Tibial nerve (tissue), 4 donors: ENCODE results near the gene PKNOX2. TPM values are rescaled to one million over a fixed set of nuclear protein-coding genes. Genes with fewer than 3 reads are reported as not detected.
A peak's percentile ranks its signal among the peaks of the same experiment; 100 is the strongest.

Experiments
- DNase-seq, 2 donors: peaks; one replicate each; pipeline ENCODE4 v3.0.0-alpha.2; 2019; ENCODE audit warnings: low spot score in 2 of 2
- H3K27ac ChIP-seq, 4 donors: fragments of 200-600 bp; sonication (generic) in 3 of 4; one replicate each; pipeline ENCODE4 v1.5.1; 2017 to 2019; ENCODE audit warnings: mild to moderate bottlenecking in 1 of 4
- H3K27me3 ChIP-seq, 2 donors: fragments of 200-600 bp; sonication (generic) in 1 of 2; one replicate each; pipeline versions ENCODE4 v1.5.1 to v1.6.0; 2017 to 2019
- H3K36me3 ChIP-seq, 3 donors: fragments of 200-600 bp; sonication (generic); one replicate each; pipeline ENCODE4 v1.5.1; 2018 to 2019
- H3K4me1 ChIP-seq, 4 donors: fragments of 200-600 bp; sonication (generic) in 3 of 4; one replicate each; pipeline ENCODE4 v1.5.1; 2017 to 2019
- H3K4me3 ChIP-seq, 4 donors: fragments of 200-600 bp; sonication (generic) in 3 of 4; one replicate each; pipeline ENCODE4 v1.5.1; 2017 to 2019; ENCODE audit warnings: mild to moderate bottlenecking in 1 of 4, moderate library complexity in 1 of 4
- H3K9me3 ChIP-seq, 4 donors: fragments of 200-600 bp; sonication (generic) in 3 of 4; one replicate each; pipeline ENCODE4 v1.5.1; 2017 to 2019
- CTCF ChIP-seq, 5 experiments: fragments of 200-600 bp in 3 of 5; fragments of 450-650 bp in 2 of 5; sonication (generic) in 3 of 5; IDR thresholded peaks; one replicate each; pipeline ENCODE4 v1.5.1; 2016 to 2019; ENCODE audit warnings: antibody characterized with exemption in 5 of 5, mild to moderate bottlenecking in 3 of 5, moderate library complexity in 2 of 5
- EP300 ChIP-seq, 2 donors: sonication (generic); formaldehyde crosslinking; IDR thresholded peaks; one replicate each; pipeline ENCODE4 v1.6.1; 2017; ENCODE audit warnings: antibody characterized with exemption in 2 of 2, mild to moderate bottlenecking in 1 of 2
- POLR2A ChIP-seq, 2 donors: fragments of 450-650 bp; IDR thresholded peaks; one replicate each; pipeline ENCODE4 v1.6.1; 2017; ENCODE audit warnings: antibody characterized with exemption in 2 of 2, mild to moderate bottlenecking in 2 of 2, moderate library complexity in 2 of 2
- WGBS, 2 donors: methylation state at CpG; one replicate each; pipeline ENCODE4 v1.1.5; 2018; 5-methylcytosine and 5-hydroxymethylcytosine counted together
- total RNA-seq, 4 donors: library from RNA; depleted of rRNA; stranded (reverse); fragments of >200 nt; gene quantifications; one replicate each; pipeline ENCODE4 v1.1.0, GENCODE V29; 2016

The PKNOX2 gene
- total RNA-seq, 4 donors from 2014 or later = 5.7 to 7.2 (median 6.4) TPM

- 75 to 77% methylated on average over 9 of the region's 9 CpGs for WGBS, 2 donors
Observed at GRCh38 chr11:125331357-125332035, 166.9 kb downstream of the PKNOX2 start.

GRCh38 chr11:125332821-125333220, 168.3 kb downstream of the PKNOX2 start:
- Histone ChIP-seq H3K27me3 (no peaks in the 10 kb centered on the region), H3K4me3 (no peak overlapping the region), H3K9me3 (no peaks in the 10 kb centered on the region), H3K27ac (no peak overlapping the region), H3K36me3 (peaks cover 0 to 10% (median 0%) of the 10 kb centered on the region in 3 donors), H3K4me1 (peaks cover 0 to 13% (median 4%) of the 10 kb centered on the region in 4 donors)
- 79 to 81% methylated on average over 8 of the region's 8 CpGs for WGBS, 2 donors
- DNase-seq = no peak
- no peak for TF ChIP-seq EP300 (IDR thresholded peaks at IDR 0.05)
- no peak for TF ChIP-seq POLR2A (IDR thresholded peaks at IDR 0.05)
- no peak for TF ChIP-seq CTCF (IDR thresholded peaks at IDR 0.05)

More at GRCh38 chr11:125331357-125332035, 166.9 kb downstream of the PKNOX2 start:
- H3K4me1 ChIP-seq = peaks cover 0 to 12% (median 4%) of the 10 kb centered on the region in 4 donors
- no peak for DNase-seq
- no peak overlapping the region for H3K4me3 ChIP-seq
- no peaks in the 10 kb centered on the region for H3K9me3 ChIP-seq
- peaks cover 0 to 10% (median 0%) of the 10 kb centered on the region in 3 donors for H3K36me3 ChIP-seq
- no peak overlapping the region for H3K27ac ChIP-seq
- TF ChIP-seq CTCF (IDR thresholded peaks at IDR 0.05) (no peak), EP300 (IDR thresholded peaks at IDR 0.05) (no peak), POLR2A (IDR thresholded peaks at IDR 0.05) (no peak)
- H3K27me3 ChIP-seq = no peaks in the 10 kb centered on the region

- WGBS, 2 donors = 72 to 76% methylated on average over 7 of the region's 7 CpGs
- TF ChIP-seq CTCF (IDR thresholded peaks at IDR 0.05) (no peak), POLR2A (IDR thresholded peaks at IDR 0.05) (no peak), EP300 (IDR thresholded peaks at IDR 0.05) (no peak)
- H3K27ac ChIP-seq = no peak overlapping the region
- no peaks in the 10 kb centered on the region for H3K27me3 ChIP-seq
- H3K9me3 ChIP-seq = no peaks in the 10 kb centered on the region
- no peak for DNase-seq
- H3K4me1 ChIP-seq = peaks cover 0 to 17% (median 4%) of the 10 kb centered on the region in 4 donors
- H3K4me3 ChIP-seq = no peak overlapping the region
- H3K36me3 ChIP-seq = peaks cover 0 to 10% (median 0%) of the 10 kb centered on the region in 3 donors
Observed at GRCh38 chr11:125333354-125334073, 169.0 kb downstream of the PKNOX2 start.

- TF ChIP-seq EP300 (IDR thresholded peaks at IDR 0.05) (no peak), POLR2A (IDR thresholded peaks at IDR 0.05) (no peak), CTCF (IDR thresholded peaks at IDR 0.05) (no peak)
- Histone ChIP-seq H3K36me3 (peaks cover 0 to 10% (median 0%) of the 10 kb centered on the region in 3 donors), H3K4me3 (no peak overlapping the region), H3K9me3 (no peaks in the 10 kb centered on the region), H3K27ac (peak overlapping the region in 2 of 4 donors; percentile 26 to 37), H3K27me3 (no peaks in the 10 kb centered on the region), H3K4me1 (peaks cover 0 to 28% (median 4%) of the 10 kb centered on the region in 4 donors)
- WGBS, 2 donors = 41 to 42% methylated on average over 5 of the region's 5 CpGs
- no peak for DNase-seq
Observed at GRCh38 chr11:125335106-125335505, 170.6 kb downstream of the PKNOX2 start.
